HG03442 (cell line): ENCODE results near the gene SLC34A3.

ENCODE experiments used
- ATAC-seq: cut with Tn5 transposase; IDR thresholded peaks from one replicate; pipeline ENCODE4 v1.9.1; 2021; ENCODE audit warnings: mild to moderate bottlenecking, moderate library complexity; ENCODE audit not compliant: unreplicated experiment

Gene SLC34A3

DNA sequence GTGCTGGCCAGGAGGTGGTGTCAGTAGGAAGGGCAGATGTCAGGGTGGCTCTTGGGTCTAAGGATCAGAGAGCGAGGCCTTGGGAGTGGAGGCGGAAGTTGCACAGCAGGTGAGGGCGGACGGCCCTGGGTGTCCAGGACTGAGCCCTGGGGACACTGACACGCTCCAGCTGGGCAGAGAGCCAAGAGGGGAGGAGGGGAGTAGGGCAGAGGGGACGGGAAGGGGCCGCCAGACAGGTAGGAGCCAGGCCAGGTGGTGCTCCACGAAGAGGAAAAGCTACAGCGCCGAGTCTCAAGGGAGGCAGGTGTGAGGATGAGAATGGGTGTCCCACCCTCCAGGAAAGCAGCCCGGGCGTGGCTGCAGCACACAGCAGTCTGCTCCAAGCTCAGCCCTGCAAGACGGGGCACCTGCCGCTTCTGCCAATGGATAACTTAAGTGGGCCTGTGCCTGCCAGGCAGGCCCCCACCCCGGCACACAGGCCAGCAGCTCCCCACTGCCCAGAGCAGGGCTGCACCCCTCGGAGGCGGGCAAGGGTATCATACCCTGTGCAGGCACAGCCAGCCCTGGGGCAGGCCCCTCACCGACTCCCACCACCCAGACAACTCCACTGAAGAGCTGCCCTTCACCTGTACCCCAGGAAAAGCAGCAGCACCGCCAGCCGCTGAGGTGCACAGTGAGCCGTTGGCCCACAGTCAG lies 35.0 kb upstream of the SLC34A3 start:
- ATAC-seq: no peak

DNA sequence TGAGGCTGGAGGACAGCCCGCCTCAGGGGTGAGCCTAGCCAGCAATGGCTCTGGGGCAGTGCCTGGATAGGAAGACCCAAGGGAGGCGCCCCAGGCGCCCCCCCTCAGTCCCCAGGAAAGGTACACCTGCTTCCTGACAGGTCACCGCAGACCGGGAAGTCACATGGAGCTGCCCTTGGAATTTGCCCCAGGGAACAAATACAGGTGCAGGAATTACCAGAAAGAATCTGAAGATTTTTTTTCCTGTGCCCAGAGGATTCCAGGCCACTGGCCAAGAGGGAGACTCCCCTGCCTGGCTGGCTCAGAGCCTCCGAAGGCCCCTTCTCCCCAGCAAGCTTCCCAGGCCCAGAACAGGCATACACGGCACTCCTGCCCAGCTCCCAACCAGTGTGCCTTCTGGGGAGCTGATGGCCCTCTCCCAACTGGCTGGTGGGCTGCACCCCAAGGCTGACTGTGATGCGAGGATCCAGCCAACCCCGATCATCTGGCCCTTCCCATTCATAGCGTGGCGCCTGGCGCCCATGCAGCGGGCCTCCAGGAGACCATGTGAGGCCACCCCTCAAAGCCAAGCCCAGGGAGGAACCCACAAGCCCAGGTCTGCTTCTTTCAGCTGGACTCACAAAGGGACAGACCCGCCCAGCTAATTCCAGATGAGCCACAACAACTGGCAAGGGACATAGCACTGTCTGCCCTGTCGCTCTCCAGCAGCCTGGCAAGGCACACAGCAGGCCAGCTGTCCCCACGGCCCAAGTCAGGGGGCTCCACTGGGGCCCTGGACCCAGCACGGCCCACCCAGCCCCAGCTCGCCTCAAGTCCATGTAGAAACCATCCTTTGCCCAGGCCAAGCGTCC lies 32.4 kb upstream of the SLC34A3 start:
- ATAC-seq: no peak

DNA sequence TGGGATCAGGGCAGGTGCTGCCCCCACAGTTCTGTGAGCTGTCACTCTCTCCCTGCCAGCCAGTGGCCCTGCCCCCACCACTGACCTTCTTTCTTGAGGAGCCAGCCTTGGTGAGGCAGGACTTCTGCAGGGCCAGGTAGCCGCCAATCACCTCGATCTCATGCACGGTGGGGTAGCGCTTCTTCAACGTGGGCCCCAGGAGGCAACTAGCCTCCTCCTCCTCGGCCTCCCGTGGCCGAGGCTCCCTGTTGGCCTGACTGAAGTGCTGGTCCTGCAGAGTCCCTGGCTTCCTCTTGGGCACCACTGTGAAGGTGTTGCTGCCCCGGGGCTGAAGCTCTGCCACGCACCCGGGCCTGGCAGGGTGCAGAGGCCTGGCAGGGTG lies 31.8 kb upstream of the SLC34A3 start:
- no peak for ATAC-seq

DNA sequence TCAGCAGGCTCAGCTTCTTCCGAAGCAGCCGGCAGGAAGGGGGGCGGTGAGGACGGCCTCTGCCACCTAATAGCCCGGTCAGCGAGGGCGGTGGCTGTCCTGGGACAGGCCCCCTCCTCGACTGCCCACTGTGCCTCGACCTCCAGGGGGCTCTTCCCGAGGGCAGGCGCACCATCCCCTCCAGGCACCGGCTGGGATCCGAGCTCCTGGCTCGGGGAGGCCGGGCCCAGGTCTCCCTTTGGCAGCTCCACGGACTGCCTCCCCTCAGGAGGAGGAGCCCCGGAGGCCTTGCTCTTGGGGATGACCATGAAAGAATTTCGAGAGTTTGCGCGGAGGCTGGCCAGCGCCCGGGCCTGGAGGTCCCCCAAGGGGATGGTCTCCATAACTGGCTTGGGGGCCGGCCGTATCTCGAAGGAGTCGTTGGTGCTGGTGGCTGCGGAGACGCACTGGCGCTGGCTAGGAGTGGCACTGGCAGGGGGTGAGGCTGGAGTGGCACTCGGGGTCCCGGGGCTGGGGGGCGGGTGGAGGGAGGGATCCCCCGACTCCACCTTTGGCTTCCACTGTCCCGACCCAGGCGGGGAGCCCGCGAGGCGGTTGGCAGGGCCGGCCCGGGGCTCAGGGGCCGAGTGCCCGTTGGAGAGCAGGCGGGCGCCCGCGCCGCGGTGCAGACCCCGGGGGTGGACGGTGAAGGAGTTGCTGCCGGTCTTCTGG lies 31.1 kb upstream of the SLC34A3 start:
- no peak for ATAC-seq

DNA sequence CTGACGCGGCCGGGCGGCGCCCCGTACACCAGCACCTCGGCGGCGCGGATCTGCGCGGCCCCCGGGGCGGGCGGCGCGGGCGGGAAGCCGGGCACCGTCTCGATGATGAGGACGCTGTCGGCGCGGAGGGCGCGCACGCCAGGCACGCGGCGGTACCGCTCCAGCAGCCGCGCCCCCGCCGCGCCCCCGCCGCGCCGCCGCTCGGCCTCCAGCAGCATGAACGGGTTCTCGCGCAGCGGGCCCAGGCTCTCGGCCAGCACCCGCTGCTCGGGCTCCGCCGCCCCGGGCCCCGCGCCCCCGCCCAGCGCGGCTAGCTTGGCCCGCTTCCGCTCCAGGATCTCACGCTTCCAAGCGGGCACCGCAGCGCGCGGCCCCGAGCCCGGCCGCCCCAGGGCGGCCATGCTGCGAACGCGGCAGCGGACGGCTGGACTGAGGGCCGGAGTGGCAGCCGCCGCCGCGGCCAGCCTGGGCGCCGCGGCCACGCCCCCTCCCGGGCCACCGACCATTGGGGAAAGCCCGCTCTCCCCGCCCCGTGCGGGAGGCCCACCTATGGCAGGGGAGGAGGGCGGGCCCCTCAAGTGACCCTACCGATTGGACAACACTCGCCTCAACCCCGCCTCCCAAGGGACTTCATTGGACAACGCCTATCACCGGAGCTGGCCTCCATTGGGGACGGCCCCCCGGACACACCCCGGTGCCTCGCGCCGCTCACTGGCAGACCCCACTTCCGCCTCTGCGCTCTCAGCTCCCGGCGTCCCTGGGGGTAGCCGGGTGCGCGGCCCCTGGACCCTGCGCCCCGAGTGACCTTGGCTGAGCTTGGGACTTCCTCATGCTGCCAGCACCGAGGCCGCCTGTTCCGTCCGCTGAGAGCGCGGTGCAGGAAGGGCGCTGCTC lies 30.1 kb upstream of the SLC34A3 start, which contains the start of gene TPRN:
Gene TPRN, minus strand, starts transcription at position 431 of the 894 bp plus-strand sequence. Its CDS starts 30 bp downstream, at position 401.
- peak; percentile 80 for ATAC-seq

DNA sequence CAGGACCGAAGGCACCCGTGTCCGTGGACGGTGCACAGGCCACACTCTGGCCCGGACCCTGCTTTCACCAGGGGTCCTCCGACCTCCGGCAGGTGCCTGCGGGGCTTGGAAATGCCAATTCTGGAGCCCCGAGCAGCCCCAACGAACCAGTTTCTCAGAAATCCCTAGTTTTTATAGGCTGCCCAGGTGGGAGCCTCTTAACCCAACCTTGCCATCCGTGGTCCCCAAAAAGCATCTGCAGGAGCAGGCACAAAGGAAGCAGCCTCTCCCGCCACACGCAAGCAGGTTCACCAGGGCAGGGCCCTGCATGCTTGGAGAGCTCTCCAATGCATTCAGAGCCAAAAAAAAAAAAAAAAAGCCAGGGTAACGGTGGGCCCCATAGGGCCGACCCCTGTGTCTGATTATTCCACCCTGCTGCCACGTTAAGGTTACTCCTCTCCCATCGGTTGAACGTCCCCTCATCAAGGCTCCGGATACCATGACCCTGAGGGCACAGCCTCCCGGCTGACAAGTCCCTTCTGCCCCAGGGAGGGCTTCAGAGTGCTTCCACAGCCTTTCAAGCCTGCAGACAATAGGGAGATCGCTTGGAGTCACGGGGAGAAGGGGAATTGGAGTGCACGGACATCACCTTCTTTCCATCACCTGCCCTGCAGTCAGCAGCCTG lies 29.4 kb upstream of the SLC34A3 start:
- ATAC-seq: no peak

DNA sequence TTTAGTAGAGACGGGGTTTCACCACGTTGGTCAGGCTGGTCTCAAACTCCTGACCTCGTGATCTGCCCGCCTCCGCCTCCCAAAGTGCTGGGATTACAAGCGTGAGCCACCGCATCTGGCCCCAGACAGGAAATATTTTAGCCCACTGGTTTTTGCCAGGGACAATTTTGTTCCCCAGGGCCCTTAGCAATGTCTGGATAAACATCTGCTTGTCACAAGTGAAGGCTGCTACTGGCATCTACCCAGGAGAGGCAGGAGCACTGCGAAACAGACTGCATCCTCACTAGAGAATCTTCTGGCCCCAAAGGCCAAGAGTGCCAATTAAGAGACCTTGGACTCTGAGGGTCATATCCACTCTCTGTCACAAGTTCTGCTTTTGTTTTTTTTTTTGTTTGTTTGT lies 27.7 kb upstream of the SLC34A3 start:
- no peak for ATAC-seq

DNA sequence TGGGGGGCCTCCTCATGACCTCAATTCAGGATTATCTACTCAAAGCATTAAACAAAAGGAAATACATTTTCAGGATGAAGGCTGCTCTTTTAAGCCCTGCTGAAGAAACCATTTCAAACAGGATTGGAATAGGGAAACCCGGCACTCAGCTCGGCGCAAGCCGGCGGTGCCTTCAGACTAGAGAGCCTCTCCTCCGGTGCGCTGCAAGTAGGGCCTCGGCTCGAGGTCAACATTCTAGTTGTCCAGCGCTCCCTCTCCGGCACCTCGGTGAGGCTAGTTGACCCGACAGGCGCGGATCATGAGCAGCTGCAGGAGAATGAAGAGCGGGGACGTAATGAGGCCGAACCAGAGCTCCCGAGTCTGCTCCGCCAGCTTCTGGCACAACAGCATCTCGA lies 26.0 kb upstream of the SLC34A3 start:
- ATAC-seq: no peak

DNA sequence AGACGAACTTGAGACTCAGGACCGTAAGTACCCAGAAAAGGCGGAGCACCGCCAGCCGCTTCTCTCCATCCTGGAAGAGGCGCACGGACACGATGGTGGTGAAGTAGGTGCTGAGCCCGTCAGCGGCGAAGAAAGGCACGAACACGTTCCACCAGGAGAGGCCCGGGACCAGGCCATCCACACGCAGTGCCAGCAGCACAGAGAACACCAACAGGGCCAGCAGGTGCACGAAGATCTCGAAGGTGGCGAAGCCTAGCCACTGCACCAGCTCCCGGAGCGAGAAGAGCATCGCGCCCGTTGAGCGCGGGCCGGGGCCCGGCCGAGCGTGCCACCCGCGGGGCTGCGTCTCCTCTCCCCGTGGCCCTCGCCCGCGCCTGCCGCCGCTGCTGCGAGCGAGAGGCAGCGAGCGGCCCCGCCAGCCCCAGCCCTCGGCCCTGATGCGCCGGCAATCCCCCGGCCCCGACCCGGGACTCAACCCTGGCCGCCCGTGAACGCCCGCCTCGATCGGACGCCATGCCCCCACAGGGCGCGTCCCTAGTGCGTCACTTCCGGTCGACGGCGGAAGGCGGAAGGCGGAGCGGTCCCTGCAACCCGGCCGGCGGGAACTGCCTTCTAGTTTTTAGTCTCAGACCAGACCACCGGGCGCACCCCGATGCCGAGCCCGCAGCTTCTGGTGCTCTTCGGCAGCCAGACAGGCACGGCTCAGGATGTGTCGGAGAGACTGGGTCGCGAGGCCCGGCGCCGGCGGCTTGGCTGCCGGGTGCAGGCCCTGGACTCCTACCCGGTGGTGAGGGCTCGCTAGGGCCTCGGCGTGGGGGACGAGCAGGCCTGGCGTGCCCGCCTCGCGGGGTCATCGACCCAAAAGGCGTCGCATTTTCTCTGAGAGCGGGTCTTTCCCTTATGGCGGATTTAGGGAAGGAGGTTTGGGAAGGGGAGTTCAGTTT lies 25.3 kb upstream of the SLC34A3 start, which contains the start of the genes NDOR1 and TMEM203:
Gene NDOR1, plus strand, starts transcription at position 575 of the 944 bp plus-strand sequence. Its CDS starts 78 bp downstream, at position 653.
Gene TMEM203, minus strand, starts transcription at position 523 of the 944 bp plus-strand sequence. Its CDS starts 234 bp downstream, at position 289.
- ATAC-seq: peak; percentile 35

DNA sequence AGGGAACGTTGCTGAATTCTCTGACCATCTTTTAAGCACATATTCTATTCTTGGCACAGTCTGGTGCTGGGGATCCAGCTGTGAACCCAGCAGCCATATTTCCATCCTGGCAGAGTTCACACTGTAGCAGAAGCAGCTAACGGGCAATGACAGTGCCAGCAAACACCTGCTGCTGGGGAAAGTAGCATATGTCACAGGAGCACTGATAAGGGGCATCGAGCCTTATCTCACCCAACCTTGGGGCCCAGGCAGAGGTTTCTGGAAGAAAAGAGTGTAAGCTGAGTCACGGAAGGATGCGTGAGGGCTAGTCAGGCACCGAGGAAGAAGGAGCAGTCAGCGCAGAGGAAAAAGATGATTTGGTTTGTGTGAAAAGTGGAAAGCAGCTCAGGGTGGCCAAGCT lies 24.1 kb upstream of the SLC34A3 start:
- ATAC-seq: no peak

DNA sequence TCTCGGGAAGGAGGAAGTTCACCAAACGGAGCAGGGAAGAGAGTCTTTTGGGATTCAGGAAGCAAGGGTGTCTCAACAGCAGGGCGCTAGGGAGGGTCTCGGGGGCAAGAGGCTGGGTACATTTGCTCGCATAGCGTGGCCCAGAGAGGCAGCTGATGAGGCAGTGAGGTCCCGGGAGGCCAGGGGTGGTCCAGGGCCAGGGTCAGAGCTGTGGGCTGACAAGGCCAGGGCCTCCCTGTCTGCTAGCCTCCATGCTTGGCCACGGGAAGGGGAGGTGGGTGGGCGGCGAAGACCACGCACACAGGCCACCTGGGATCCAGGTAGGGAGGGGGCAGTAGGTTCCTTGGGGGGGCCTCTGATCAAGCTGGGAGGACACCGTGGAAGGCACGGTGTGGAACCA lies 19.2 kb upstream of the SLC34A3 start:
- ATAC-seq: no peak

DNA sequence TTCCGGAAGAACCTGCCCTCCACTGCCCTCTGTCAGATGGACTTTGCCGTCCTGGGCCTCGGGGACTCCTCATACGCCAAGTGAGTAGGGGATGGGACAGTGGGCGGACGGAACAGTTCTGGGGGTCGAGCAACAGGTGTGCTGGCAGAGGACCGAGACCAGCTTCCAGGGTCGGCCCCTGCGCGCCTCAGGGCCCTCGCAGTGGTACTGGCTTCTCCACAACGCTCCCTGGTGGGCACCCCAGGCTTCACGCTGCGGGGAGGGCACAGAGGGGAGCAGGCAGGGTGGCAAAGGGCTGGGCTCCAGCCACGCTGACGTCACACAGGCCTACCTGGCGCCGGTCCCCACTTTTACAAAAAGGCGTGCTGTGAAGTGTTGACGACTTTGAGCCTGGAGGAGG lies 18.2 kb upstream of the SLC34A3 start:
- no peak for ATAC-seq

DNA sequence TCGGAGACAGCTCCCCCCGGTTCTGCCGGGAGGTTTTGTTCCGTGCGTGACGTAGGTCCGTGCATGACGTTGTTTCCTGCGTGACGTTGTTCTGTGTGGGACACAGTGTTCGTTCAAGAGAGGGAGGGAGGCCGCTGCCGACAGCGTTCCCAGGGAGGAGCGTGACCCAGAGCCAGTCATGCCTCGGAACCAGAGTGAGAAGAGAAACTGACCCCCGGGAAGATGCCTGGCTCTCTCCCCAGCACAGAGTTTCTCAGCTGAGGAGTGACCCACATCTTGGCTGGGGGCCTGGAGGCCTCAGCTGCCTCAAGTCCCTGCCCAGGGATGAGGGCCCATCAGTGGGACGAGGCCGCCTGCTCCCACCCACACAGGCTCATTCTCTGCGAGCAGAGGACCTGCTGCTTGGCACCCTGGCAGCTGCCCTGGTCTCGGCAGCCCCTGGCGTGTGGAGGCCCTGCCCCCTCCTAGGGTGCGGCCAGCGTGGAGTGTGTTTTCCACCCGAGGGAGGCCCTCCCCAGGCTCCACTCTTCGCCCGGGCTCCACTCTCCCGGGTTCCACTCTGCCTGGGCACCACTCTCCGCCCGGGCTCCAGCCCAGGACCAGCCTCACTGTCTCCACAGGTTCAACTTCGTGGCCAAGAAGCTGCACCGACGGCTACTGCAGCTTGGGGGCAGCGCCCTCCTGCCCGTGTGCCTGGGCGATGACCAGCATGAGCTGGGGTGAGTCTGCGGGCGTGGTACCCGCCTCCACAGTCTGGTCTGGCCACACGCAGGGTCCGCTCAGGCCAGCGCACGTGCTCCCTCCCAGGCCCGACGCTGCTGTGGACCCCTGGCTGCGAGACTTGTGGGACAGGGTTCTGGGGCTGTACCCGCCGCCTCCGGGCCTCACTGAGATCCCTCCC lies 17.3 kb upstream of the SLC34A3 start:
- ATAC-seq: no peak

DNA sequence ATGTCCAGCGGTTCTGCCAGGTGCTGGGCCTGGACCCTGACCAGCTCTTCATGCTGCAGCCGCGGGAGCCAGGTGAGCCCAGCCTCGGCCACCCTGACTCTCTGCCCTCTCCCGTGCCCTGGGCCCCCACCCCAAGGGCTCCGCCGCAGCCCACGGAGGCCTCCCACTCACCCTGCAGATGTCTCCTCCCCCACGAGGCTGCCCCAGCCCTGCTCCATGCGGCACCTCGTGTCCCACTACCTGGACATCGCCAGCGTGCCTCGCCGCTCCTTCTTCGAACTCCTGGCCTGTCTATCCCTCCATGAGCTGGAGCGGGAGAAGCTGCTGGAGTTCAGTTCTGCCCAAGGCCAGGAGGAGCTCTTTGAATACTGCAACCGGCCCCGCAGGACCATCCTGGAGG lies 16.1 kb upstream of the SLC34A3 start:
- ATAC-seq: no peak

DNA sequence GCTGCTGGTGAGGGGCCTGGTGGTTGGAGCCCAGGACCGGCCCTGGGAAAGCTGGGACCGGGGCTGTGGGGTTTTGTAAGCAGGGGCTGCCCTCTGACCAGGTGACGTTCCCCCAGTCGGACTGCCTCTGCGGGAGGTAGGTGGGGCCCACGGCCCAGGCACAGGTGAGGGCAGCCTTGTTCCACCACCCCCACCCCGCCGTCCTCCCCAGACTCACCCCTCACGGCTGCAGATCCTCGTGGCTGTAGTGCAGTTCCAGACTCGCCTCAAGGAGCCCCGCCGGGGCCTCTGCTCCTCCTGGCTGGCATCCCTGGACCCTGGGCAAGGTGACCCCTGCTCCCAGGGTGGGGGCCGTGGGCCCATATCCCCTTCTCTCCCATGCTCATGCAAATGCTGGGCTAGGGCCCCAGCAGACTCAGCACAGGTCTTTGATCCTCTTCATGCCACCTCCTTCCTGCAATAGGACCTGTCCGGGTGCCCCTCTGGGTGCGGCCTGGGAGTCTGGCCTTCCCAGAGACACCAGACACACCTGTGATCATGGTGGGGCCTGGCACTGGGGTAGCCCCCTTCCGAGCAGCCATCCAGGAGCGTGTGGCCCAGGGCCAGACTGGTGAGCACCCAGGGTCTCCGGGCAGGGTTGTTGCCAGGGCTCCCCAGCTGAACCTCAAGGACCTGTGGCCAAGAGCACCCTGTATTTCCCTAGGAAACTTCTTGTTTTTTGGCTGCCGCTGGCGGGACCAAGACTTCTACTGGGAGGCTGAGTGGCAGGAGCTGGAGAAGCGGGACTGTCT lies 15.3 kb upstream of the SLC34A3 start:
- ATAC-seq: no peak

DNA sequence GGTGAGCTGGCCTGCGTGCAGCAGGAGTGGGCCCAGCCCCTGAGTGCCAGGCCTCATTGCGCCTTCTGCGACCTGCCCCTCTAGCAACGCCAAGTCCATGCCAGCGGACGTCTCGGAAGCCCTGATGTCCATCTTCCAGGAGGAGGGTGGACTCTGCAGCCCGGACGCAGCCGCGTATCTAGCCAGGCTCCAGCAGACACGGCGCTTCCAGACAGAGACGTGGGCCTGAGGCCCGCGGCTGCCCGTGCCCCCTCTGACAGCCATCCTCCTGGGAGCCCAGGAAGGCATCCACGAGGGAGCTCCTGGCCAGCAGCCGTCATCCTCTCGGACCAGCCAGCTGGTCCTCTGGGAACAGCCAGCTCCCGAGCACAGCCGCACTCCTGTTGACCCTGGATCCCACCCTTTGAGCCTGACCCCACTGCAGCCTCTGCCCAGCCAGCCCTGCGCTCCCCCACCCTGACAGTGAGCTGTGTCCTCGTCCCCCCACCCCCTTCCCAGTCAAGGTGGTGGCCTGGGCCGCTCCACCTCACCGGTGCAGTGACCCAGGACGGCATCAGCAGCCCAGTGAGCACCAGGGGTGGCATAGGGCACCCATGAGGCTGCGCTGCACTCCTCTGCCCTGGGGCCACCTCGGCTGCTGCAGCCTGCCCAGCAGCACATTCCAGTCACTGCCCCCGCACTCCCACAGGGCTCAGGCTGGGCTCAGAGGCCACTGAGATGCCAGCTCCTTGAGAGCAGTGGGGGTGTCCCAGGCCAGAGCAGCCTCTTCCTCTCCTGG lies 14.3 kb upstream of the SLC34A3 start:
- no peak for ATAC-seq
